HG02610 (cell line): ENCODE measurements around the gene ZNF583.

ENCODE experiments used
- ATAC-seq: cut with Tn5 transposase; IDR thresholded peaks from one replicate; pipeline ENCODE4 v1.9.1; 2021; ENCODE audit warnings: mild to moderate bottlenecking, moderate library complexity; ENCODE audit not compliant: unreplicated experiment

ZNF583 gene

GRCh38 chr19:56403764-56404704 lies at the start of gene ZNF583:
Gene ZNF583, plus strand, starts transcription at chr19:56404332. Its CDS starts 2,783 bp downstream, at chr19:56407115.
- peak; percentile 73 for ATAC-seq

GRCh38 chr19:56355517-56355916 lies 48.6 kb upstream of the ZNF583 start:
- ATAC-seq = no peak

GRCh38 chr19:56356944-56357343 lies 47.2 kb upstream of the ZNF583 start:
- no peak for ATAC-seq

DNA sequence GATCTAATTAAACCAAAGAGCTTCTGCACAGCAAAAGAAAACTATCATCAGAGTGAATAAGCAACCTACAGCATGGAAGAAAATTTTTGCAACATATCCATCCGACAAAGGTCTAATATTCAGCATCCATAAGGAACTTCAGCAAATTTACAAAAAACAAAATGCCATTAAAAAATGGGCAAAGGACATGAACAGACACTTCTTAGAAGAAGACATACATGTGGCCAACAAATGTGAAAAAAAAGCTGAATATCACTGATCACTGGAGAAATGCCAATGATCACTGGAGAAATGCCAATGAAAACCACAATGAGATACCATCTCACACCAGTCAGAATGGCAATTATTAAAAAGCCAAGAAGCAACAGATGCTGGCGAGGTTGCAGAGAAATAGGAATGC lies 43.3 kb upstream of the ZNF583 start:
- no peak for ATAC-seq

DNA sequence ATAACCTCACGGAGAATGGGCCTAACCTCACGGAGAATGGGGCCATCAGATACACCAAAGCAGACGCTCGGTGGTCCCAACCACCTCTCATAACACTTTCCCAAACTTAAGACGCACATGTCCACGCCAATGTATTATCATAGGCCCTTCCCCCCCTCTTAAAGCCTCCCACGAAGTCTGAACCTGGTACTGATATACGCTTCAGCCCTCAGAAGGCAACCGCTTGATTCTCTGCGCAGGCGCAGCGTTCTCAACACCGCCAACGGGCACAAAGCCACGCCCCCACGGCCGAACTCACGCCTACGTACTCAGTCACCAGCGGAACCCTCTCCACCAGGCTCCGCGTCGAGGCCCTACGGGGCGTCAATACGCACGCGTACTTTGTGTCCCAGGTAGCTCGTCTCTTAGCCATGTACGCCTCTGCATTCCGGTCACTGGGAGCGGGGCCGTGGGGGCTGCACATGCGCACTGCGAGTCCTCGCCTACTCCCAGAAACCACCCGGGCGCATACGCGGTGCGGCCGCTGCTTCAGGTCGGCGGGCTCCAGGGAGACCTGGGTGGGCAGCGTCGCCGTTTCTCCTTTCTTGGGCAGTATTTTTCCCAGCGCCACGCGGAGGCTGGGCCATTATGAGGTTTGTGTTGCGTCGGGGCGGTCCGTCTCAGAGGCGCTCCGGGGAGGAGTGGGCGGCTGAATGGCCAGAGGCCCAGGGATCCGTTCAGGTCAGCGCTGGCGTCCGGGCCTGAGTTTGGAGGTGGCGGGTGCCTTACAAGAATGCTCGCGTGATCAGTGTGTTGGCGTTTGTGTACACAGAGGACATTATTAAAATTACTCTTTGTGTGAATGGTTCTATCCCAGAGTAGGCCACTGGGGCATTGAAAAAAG lies 36.1 kb upstream of the ZNF583 start:
- no peak for ATAC-seq

- ATAC-seq = no peak
Measured at GRCh38 chr19:56369886-56370676, 34.1 kb upstream of the ZNF583 start.

DNA sequence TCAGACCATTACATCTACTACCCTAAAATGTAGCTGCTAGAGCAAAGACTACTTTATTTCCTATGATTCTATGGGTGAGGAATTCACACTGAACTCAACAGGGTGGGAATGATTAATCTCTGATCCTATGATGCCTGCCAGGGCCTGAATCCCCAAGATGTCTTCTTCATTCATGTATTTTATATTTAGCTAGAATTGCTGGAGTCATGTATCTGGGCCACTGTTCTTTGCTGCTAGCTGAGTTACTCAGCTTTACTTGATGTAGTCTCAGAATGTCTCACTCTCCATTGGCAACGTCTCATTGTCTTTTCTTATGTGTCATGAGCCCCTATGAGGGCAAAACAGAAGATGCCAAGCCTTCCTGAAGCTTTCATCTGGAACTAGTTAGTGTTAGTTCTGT lies 31.9 kb upstream of the ZNF583 start:
- ATAC-seq = no peak

GRCh38 chr19:56377105-56377924 lies 26.8 kb upstream of the ZNF583 start:
- ATAC-seq = no peak

GRCh38 chr19:56383826-56384605 lies 20.1 kb upstream of the ZNF583 start:
- no peak for ATAC-seq

DNA sequence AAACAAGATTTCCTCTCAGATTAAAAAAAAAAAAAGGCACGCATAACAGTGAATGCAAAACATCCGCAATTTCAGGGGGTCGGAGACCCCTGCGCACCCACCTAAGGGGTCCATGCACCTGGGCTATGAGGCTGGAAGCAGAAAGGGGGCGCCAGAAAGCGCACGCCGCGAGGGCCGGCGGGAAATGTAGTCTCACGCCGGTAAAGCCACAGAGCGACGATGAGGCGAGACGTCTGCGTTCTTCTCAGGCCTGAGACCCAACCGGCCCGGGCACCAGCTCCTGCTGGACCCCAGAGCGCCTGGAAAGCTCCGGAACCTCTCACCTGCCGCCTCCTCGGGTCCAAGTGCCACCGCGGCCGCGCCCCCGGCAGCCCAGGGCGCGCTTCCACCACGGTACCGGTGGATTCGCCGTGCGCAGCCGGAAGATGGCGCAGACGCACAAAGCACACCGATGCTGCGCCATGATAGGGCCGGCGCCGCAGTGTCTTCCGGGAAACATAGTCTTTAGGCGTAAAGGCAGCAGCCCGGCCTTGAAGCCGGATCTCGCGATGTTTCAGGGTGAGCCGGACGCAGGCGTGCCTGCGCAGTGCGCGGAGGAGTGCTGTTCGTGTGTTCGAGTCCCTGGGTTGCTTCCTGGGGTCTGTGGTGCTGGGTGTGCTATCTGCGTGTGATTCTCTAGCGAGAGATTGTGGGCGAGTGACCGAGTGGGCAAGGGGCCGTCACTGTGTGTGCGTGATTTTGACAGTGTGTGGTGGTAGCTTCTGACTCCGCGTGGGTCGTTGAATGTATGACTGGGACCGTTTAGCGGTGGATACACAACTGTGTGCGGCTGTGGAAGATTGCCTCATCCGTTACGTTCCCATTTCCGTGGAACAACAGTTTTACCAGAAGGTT lies 10.8 kb upstream of the ZNF583 start, which contains the start of gene ZNF582:
Gene ZNF582 (minus strand): TSS at position 416 of the 894 bp plus-strand sequence. CDS start 1,782 bp downstream, outside the sequence.
- peak; percentile 90 for ATAC-seq

DNA sequence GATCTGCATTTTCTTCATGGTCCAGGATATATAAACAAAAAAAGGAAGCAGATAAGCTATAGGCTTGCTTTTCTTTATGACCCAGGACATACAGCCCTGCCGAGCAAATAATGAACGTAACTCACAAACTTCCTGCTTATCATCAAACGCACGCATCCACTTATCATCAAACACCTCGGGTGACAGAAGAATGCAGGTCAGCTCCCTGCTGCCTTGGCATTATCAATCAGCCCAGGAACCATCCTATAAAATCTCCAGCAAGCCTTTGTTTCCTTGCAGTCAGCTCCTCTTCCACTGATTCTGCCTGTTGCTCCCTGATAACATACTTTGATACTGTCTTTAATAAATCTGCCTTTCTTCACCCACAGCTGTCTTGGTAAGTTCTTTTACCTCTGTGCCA lies 5.3 kb upstream of the ZNF583 start:
- ATAC-seq = no peak

GRCh38 chr19:56400485-56400884 lies 3.6 kb upstream of the ZNF583 start:
- ATAC-seq = no peak

GRCh38 chr19:56403261-56403660 lies 871 bp upstream of the ZNF583 start:
- ATAC-seq = peak; percentile 28

DNA sequence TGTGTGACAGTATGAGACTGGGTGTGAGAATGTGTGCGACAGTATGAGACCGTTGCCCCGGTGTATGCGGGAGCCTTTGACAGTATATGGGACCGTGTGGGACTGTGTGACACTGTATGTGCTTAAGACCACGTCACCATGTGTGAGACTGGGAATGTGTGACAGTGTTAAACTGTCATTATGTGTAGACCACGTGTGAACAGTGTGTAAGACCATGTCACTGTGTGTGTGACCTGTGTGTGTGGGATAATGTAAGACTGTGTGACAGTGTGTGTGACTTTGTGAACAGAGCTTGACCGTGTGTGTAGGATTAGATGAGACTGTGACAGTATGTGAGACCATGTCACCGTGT lies 549 bp downstream of the ZNF583 start:
- peak; percentile 7 for ATAC-seq

- ATAC-seq = no peak
Measured at GRCh38 chr19:56405062-56405461, 930 bp downstream of the ZNF583 start.

- ATAC-seq = no peak
Measured at GRCh38 chr19:56423276-56423984, 19.3 kb downstream of the ZNF583 start.

GRCh38 chr19:56423985-56424353 lies 19.8 kb downstream of the ZNF583 start:
- no peak for ATAC-seq
